HG03575 (cell line): ENCODE results near the gene KCNK3.

ENCODE experiments used
- ATAC-seq: cut with Tn5 transposase; IDR thresholded peaks from one replicate; pipeline ENCODE4 v1.9.1; 2021; ENCODE audit not compliant: unreplicated experiment, insufficient number of reproducible peaks, low FRiP score; ENCODE audit errors: extremely low read depth

Gene KCNK3

GRCh38 chr2:26707747-26708146 is 15.2 kb downstream of the KCNK3 start:
- ATAC-seq = no peak

GRCh38 chr2:26708457-26708856 is 15.9 kb downstream of the KCNK3 start:
- ATAC-seq = no peak

- ATAC-seq = no peak
Measured at GRCh38 chr2:26709323-26710110, 17.0 kb downstream of the KCNK3 start.

- ATAC-seq = no peak
Measured at GRCh38 chr2:26710145-26710544, 17.6 kb downstream of the KCNK3 start.

- ATAC-seq = no peak
Measured at GRCh38 chr2:26710743-26711456, 18.4 kb downstream of the KCNK3 start.

- no peak for ATAC-seq
Measured at GRCh38 chr2:26711457-26712161, 19.1 kb downstream of the KCNK3 start.

- ATAC-seq = no peak
Measured at GRCh38 chr2:26712486-26713465, 20.3 kb downstream of the KCNK3 start.

- ATAC-seq = no peak
Measured at GRCh38 chr2:26715528-26716270, 23.2 kb downstream of the KCNK3 start.

- no peak for ATAC-seq
Measured at GRCh38 chr2:26716340-26716739, 23.8 kb downstream of the KCNK3 start.

GRCh38 chr2:26716769-26717168 is 24.2 kb downstream of the KCNK3 start:
- no peak for ATAC-seq

GRCh38 chr2:26717362-26717761 is 24.8 kb downstream of the KCNK3 start:
- no peak for ATAC-seq

- no peak for ATAC-seq
Measured at GRCh38 chr2:26718949-26719686, 26.6 kb downstream of the KCNK3 start.

- no peak for ATAC-seq
Measured at GRCh38 chr2:26720322-26721114, 28.0 kb downstream of the KCNK3 start.

- ATAC-seq = no peak
Measured at GRCh38 chr2:26721115-26722032, 28.9 kb downstream of the KCNK3 start.

- no peak for ATAC-seq
Measured at GRCh38 chr2:26722328-26722727, 29.8 kb downstream of the KCNK3 start.

GRCh38 chr2:26722911-26723310 is 30.4 kb downstream of the KCNK3 start:
- no peak for ATAC-seq
